Effector memory CD4-positive, alpha-beta T cell (primary cell): ENCODE measurements around the gene RAC2.

Source experiments
- DNase-seq, 3 donors: peaks; one replicate each; pipeline ENCODE4 v3.0.0-alpha.2; 2020
- H3K27ac ChIP-seq: 2 replicates; pipeline ENCODE4 v1.7.0; 2013; ENCODE audit warnings: mild to moderate bottlenecking, low read length, moderate library complexity; ENCODE audit not compliant: insufficient read depth, poor library complexity, severe bottlenecking
- H3K27me3 ChIP-seq: replicated peaks from 2 replicates; pipeline ENCODE4 v1.7.0; 2013; ENCODE audit warnings: mild to moderate bottlenecking, low read length; ENCODE audit not compliant: insufficient read depth, control insufficient read depth, poor library complexity, severe bottlenecking
- H3K36me3 ChIP-seq: 2 replicates; pipeline ENCODE4 v1.7.0; 2013; ENCODE audit warnings: mild to moderate bottlenecking, low read length, moderate library complexity; ENCODE audit not compliant: control insufficient read depth, insufficient read depth
- H3K4me1 ChIP-seq: 2 replicates; pipeline ENCODE4 v1.7.0; 2013; ENCODE audit warnings: low read length, mild to moderate bottlenecking; ENCODE audit not compliant: control insufficient read depth, insufficient read depth, poor library complexity, severe bottlenecking
- H3K4me3 ChIP-seq: 2 replicates; pipeline ENCODE4 v1.7.0; 2013; ENCODE audit warnings: low read length, low read depth, mild to moderate bottlenecking; ENCODE audit not compliant: insufficient read depth, poor library complexity, severe bottlenecking
- H3K9me3 ChIP-seq: 2 replicates; pipeline ENCODE4 v1.7.0; 2013; ENCODE audit warnings: mild to moderate bottlenecking, low read length, moderate library complexity; ENCODE audit not compliant: control insufficient read depth

Gene RAC2

DNA sequence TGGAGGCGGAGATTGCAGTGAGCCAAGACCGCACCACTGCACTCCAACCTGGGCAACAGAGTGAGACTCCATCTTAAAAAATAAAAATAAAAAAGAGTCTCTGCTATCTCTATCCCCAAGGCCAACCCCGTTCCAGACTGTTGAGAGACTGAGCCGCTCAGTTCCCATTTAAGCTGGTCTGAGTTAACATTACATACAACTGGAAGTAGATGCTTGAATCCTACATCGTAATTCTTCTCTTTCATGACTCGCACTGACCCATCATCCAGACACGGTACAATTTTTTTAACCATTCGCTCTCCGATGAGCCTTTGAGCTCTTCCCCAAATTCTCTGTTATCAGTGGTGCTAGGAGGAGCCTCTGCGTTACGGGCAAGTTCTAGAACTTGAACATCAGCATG lies 33.3 kb upstream of the RAC2 start:
- Histone ChIP-seq H3K36me3 (no peaks in the 10 kb centered on the region), H3K27me3 (no peaks in the 10 kb centered on the region), H3K27ac (no peak overlapping the region), H3K4me1 (peaks cover 10% of the 10 kb centered on the region), H3K4me3 (no peak overlapping the region), H3K9me3 (no peaks in the 10 kb centered on the region)
- no peak for DNase-seq

DNA sequence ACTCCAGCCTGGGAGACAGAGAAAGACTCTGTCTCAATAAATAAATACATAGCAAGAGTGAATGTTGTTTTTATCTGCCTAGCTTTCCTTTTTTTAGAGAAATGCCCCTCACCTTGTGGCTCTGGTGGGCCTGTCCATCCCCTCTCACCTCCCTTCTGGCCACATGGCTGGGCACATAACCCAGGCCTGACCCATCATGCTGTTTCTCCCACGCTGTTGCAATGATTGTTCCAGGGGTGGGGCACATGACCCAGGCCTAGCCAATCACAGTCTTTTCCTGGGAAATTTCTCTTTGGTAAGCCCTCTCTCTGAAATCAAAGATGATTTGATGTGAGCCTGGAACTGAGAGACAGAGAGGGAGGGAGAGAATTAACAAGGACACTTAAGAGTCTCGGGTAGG lies 32.7 kb upstream of the RAC2 start:
- DNase-seq: no peak

DNA sequence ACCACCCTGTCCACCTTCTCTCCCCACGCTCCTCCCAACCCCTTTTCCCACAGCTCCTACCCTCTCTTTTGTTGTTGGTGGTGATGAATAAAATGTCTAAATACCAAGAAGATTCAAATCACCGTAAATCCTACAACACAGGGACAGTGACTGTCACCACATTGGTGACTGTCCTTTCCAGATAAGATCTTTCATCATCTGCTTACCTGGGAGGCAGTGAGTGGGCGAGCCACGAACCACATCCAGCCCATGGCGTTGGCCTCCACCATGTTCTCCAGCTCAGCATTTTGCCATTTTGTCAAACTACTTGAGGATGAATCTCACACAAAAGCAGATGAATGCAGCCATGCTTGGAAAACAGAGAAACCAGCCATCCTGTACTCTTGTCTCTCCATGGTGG lies 31.6 kb upstream of the RAC2 start:
- no peak overlapping the region for H3K27ac ChIP-seq

More for the DNA sequence above, 32.7 kb upstream of the RAC2 start:
- H3K4me3 ChIP-seq: no peak overlapping the region
- H3K27me3 ChIP-seq: no peaks in the 10 kb centered on the region
- H3K27ac ChIP-seq: no peak overlapping the region
- no peaks in the 10 kb centered on the region for H3K36me3 ChIP-seq
- peaks cover 4% of the 10 kb centered on the region for H3K4me1 ChIP-seq
- H3K9me3 ChIP-seq: no peaks in the 10 kb centered on the region

DNA sequence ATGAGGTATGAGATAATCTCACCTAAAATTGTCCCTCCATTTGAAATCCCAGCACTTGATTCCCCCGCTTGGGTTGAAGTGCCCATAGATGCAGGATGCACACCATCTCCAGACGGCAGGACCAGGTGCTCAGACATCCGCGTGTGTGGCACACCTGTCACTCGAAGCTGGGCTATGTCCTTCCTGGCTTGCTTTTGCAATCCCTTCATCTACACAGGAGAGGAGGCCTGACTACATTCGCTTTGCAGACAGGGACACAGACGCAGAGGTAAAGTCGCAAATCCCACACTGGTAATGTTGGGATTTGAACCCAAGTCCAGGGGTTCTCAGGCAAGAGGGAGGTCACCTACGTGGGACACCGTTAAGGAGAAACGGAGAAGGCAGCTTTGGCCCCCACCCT lies 31.1 kb upstream of the RAC2 start:
- Histone ChIP-seq H3K9me3 (no peaks in the 10 kb centered on the region), H3K27ac (no peak overlapping the region), H3K4me1 (peaks cover 1% of the 10 kb centered on the region), H3K27me3 (no peaks in the 10 kb centered on the region), H3K4me3 (no peak overlapping the region), H3K36me3 (no peaks in the 10 kb centered on the region)
- no peak for DNase-seq

More for the DNA sequence above, 31.6 kb upstream of the RAC2 start:
- no peak for DNase-seq
- Histone ChIP-seq H3K9me3 (no peaks in the 10 kb centered on the region), H3K36me3 (no peaks in the 10 kb centered on the region), H3K4me3 (no peak overlapping the region), H3K27me3 (no peaks in the 10 kb centered on the region), H3K4me1 (no peaks in the 10 kb centered on the region)

DNA sequence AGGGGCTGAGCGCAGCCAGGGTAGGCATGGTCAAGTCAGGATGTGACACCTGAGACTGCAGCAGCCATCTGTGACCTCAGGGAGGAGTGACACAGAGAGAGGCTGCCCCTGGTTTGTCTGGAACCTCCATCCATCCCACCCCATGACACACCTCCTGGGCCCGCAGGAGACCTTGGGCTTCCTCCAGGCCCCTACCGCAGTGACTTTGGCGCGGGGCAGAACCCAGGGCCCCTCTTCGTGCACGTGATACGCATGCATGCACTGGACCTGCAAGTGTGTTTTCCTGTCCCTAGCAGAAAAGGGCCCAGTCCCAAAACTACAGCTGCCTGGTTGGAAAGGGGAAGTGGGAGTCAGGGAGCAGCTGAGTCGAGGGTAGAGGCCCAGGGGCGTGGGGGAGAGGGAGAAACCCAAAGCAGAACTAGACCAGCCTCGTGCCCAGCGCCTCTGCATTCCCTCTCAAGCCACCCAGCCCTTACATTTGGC lies 30.4 kb upstream of the RAC2 start:
- no peak overlapping the region for H3K4me3 ChIP-seq
- no peaks in the 10 kb centered on the region for H3K36me3 ChIP-seq
- peaks cover 9% of the 10 kb centered on the region for H3K4me1 ChIP-seq
- no peak for DNase-seq
- no peak overlapping the region for H3K27ac ChIP-seq
- H3K27me3 ChIP-seq: no peaks in the 10 kb centered on the region
- no peaks in the 10 kb centered on the region for H3K9me3 ChIP-seq

DNA sequence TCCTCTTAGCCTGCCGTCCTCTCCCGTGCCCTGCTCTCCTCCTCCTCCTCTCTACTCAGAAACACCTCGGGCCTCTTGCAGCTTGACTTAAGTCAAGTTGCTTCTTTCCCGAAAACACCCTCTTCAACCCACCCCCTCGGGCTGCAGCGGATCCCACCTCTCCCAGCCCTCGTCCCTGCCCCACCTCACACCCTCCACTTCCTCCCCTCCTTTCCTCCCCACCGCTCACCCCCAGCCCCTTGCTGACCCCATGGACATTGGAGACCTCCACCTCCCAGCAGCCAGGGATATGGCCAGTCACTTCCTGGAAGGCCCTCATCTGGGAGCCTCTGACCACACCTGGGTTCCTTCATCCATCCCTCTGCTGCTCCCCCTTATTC lies 29.8 kb upstream of the RAC2 start:
- Histone ChIP-seq H3K27me3 (no peaks in the 10 kb centered on the region), H3K4me3 (no peak overlapping the region), H3K27ac (no peak overlapping the region), H3K4me1 (peaks cover 9% of the 10 kb centered on the region), H3K9me3 (no peaks in the 10 kb centered on the region), H3K36me3 (no peaks in the 10 kb centered on the region)
- DNase-seq: no peak

DNA sequence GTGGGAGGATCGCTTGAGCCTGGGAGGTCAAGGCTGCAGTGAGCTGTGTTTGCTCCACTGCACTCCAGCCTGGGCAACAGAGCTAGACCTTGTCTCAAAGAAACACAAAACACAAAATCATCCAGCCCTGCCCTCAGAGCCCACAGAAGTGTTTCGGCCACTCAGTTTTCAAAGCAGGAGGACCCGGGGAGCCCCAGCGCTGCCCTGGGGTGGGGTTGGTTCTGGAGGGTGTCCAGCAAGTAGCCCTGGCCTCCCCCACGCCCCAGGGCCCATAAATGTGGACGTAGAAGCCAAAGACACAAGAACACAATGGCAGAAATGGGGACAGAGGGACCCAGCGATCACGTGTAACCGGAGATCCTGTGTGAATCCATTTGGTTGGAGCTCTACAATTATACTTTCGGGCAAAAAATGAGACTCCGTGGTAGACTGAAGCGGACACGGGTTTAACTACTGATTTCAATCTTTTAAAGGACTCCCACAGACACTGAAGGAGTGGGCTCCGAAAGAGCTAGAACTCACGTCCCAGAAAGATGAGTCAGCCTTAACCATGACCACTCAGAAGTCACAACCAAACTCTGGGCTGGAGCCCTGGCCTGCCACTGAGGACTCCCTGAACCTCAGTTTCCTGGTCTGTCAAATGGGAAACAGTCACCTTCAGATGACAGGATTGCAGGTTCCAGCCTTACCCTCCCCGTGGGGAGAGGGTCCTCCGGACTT lies 29.2 kb upstream of the RAC2 start:
- peaks cover 9% of the 10 kb centered on the region for H3K4me1 ChIP-seq

DNA sequence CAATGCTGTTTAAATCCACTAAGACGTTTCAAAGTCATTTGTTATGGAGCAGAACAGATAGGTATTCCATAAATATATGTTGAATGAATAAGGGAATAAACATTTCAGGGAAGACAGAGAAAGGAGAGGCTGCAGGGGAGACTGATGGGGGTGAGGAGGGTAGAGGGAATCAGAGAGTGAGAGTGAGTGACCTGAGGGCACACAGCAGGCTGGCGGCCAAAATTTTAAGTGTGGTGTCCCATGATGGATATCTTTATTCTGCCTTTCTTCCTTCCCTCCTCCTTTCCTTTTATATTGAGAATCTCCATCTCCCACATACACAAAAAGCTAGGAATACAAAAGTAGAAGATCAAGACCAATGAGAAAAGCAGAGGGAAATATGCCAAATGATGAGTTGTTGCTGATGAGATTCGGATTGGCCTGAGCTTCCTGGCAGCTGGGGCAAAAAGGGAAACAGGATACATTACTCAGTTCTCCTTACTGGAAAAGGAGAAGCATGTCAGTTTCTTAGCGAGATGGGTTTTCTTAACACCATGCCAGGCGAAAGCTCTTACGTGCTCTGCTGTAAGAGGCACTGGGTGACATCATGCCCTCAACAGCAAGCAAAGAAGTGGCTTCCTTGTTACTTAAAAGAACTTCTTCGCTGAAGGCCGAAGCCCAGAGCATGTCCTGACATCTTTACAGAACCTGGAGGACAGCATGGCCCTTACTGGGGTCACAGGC lies 27.0 kb upstream of the RAC2 start:
- Histone ChIP-seq H3K27ac (no peak overlapping the region), H3K4me1 (peaks cover 14% of the 10 kb centered on the region), H3K36me3 (no peaks in the 10 kb centered on the region), H3K27me3 (no peaks in the 10 kb centered on the region), H3K9me3 (no peaks in the 10 kb centered on the region), H3K4me3 (no peak overlapping the region)
- DNase-seq: no peak

More for the DNA sequence above, 29.2 kb upstream of the RAC2 start:
- no peaks in the 10 kb centered on the region for H3K27me3 ChIP-seq
- H3K27ac ChIP-seq: no peak overlapping the region
- H3K36me3 ChIP-seq: no peaks in the 10 kb centered on the region
- DNase-seq: no peak
- no peak overlapping the region for H3K4me3 ChIP-seq
- no peaks in the 10 kb centered on the region for H3K9me3 ChIP-seq

DNA sequence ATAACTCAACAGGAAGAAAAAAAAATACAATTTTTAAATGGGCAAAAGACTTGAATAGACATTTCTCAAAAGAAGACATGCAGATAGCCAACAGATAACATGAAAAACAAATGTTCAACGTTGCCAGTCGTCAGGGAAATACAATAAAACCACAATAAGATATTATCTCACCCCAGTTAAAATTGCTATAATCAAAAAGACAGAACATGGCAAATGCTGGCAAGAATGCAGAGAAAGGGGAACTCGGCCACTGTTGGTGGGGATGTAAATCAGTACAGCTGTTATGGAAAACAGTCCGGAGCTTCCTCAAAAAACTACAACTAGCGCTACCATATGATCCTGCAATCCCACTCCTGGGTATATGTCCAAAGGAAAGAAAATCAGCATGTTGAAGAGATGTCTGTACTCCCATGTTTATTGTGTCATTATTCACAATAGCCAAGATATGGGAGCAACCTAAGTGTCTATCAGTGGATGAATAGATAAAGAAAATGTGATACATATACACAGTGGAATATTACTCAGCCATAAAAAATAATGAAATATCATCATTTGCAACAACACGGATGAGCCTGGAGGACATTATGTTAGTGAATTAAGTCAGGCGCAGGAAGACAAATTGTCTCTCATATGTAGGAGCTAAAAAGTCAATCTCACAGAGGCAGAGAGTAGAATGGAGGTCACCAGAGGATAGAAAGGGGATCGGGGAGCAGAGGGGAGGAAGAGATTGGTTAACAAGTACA lies 26.0 kb upstream of the RAC2 start:
- Histone ChIP-seq H3K36me3 (no peaks in the 10 kb centered on the region), H3K9me3 (no peaks in the 10 kb centered on the region), H3K4me3 (no peak overlapping the region), H3K27me3 (no peaks in the 10 kb centered on the region), H3K4me1 (peaks cover 14% of the 10 kb centered on the region), H3K27ac (no peak overlapping the region)
- no peak for DNase-seq
